GM21381 (cell line): ENCODE data around the gene ZPLD1.

Source experiments
- ATAC-seq: cut with Tn5 transposase; IDR thresholded peaks from one replicate; pipeline ENCODE4 v1.9.1; 2021; ENCODE audit warnings: mild to moderate bottlenecking, moderate library complexity; ENCODE audit not compliant: unreplicated experiment

Gene ZPLD1

DNA sequence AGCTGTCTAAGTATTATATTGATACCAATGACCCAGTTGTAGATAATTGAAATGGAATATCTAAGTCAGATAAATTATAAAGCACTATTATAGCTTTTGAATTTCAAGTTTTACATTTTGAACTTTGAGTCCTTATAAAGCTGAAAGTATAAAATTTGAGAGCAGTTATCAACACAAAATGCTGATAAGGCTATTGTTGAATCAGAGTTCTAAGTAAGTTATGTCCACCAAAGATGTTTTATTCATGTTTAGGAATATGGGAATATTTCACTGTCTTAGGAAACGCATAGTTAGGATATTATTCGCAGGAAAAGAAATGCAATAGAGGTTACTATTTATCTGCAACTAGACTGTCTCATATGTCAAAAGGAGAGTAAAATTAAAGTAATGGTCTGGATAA lies 29.4 kb downstream of the ZPLD1 start:
- ATAC-seq = no peak

GRCh38 chr3:102466001-102466400 lies 31.2 kb downstream of the ZPLD1 start:
- no peak for ATAC-seq

- ATAC-seq = no peak
Observed at GRCh38 chr3:102470066-102470465, 35.3 kb downstream of the ZPLD1 start.

DNA sequence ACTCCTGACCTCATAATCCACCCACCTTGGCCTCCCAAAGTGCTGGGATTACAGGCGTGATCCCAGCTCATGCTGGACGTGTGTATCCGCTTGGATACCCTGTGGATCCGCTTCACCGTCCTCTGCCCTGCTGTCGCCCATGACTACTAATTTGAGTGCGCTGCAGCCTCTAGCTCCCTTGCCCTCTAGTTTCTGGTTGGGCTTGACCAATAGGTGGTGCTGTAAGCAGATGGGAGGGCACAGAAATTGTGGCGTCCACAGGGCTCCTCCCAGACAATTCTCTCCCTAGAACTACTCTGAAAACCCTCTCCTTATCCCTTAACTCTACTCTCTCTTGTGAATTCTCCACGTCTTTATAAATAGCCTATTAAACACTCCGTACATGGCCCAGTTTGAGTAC lies 36.2 kb downstream of the ZPLD1 start:
- ATAC-seq = no peak

GRCh38 chr3:102471491-102471890 lies 36.7 kb downstream of the ZPLD1 start:
- ATAC-seq = no peak

DNA sequence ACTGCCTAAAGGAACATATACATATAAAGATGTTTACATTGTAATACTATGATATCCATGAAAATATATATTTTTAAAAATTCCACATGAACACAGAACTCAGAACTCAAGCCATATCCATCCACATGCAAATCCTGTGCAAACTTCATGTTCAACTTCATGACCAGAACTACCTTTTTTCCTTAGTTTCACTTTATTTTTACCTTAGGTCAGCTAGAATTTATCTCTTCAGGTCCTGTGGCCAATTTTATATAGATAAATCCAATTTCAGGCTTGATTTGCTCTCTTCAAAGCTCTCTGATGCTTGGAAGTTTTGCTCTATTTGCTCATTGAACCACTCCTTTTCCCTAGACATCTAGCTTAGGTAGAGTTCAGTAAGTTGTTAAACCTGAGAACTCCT lies 38.8 kb downstream of the ZPLD1 start:
- ATAC-seq = no peak

- ATAC-seq = no peak
Observed at GRCh38 chr3:102474207-102474606, 39.4 kb downstream of the ZPLD1 start.

DNA sequence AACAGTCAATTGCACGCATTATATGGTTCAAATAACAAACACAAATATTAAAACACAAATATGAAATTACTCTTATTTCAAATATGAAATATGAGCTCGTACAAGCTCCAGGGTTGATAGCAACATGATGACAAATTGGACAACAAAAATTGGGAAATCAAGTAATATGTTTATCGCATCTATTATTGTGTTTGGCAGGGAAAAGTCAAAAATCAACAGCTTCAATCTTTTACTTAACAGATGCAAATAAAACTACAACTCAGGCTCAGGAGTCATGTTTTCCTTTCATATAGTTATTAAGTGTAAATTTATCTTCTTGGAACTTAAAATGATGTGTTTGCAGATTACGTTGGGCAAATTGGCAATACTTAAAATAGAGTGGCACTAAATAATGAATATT lies 41.4 kb downstream of the ZPLD1 start:
- no peak for ATAC-seq

- no peak for ATAC-seq
Observed at GRCh38 chr3:102478160-102478559, 43.3 kb downstream of the ZPLD1 start.

DNA sequence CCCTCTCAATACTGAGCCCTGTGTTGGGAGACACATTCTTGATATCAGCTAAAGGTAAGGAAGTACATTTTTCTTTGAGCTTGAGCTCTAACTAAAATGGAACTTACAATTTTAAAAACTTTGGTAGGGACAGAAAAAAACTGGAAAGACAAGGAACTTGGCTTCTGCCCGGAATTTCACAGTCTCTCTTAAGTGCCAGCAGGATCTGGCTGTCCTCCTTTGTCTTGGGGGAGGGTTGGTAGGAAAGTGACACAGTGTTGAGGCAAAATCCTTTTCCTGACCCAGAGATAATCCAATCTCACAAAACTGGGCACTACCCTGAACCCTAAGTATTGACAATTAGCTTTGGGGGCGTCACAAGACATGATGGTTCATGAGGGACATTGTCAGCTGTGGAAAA lies 45.3 kb downstream of the ZPLD1 start:
- ATAC-seq = no peak

DNA sequence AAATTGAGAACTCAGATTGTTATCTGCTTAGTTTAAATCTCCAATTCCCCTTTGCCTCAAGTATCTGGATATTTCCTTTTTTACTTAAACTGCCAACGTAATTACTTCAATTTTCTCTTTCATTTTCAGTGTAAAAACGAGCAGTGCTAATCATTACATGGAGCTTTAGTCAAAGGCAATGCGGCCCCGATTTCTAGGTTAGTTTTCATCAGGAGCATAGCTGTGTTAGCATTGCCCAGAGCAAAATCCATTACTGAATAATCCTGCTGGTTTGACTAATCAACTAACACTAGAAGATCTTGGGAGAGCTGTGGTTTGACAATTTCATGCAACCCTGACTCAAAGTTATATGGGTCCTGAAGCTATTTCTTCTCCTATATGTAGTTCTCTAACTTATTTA lies 46.2 kb downstream of the ZPLD1 start:
- no peak for ATAC-seq

DNA sequence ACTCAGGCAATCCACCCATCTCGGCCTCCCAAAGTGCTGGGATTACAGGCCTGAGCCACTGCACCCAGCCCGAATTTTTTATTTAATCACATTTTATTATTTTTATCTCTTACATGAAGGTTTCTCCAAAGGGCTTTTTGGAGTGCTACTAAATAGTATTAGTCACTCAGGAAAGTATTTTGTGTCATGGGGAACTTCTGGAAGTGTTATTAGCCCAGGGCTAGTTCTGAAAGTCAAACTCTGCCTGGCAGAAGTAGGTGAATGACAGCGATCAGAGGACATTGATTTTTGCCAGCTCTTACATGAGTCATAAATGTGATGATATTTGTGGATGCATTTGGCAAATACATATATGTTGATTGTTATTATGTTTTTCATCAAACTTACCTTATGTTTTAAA lies 48.7 kb downstream of the ZPLD1 start:
- ATAC-seq = no peak

DNA sequence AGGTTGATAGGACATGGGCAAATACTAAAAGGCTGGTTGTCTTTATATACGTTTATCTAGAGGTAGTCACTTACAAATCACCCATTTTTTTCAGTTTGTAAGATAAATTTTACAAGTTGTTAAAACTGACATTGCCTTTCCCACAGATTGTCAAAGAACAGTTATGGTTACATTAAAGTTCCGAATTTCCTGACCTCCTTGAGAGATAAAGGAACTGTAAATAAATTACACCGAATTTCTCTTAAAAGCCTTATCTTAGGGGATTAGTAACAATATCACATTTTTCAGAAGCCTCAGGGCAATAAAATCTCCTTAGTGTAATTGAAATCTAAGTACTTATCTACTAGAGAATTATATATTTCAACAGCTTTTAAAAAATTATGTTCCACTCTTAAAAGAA lies 49.5 kb downstream of the ZPLD1 start:
- ATAC-seq = no peak

DNA sequence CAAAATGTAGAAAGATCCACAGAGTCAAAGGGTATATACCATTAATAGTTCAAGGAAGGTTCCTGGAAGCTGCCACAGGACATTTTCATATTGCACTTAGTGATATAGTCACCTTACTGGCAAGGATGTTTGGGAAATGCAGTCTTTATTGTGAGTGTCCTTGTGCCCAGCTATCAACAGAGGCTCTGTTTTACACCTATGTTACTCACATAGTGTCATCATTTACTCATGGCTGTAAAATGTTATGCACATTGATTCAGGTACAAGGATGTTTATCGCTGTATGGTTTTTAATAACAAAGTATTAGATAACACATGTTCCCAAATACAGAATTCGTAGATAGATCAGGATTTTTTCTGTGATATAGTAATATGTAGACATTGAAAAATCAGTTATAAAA lies 50.9 kb downstream of the ZPLD1 start:
- ATAC-seq = no peak

GRCh38 chr3:102488331-102488730 lies 53.5 kb downstream of the ZPLD1 start:
- ATAC-seq = no peak

DNA sequence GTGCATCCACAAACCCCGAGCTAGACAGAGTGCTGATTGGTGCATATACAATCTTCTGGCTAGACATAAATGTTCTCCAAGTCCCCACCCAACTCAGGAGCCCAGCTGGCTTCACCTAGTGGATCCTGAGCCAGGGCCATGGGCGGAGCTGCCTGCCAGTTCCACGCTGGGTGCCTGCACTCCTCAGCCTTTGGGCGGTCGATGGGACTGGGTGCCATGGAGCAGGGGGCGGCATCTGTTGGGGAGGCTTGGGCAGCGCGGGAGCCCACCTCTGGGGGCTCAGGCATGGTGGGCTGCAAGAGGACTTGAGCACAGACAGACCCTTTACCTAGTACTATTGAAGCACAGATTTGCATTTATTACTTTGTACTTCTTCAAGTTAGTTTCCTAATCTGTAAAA lies 57.5 kb downstream of the ZPLD1 start:
- ATAC-seq = no peak

DNA sequence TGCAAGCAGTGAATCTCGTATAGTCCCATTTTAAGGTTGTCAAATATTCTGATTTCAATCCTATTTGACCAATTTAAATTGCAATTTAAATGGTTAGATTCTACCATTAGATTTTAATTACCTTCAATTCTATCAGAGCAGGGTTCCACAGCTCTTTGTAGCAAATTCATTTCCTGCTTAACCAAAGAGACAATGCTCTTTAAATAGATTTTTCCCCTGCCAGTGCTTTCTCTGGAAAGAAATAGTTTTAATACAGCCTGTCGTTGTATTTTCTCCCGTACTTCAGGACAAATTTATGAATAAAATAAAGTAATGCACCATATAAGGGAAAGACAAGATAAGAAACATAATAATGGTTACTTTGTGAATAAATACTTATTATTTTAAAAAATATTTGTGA lies 62.8 kb downstream of the ZPLD1 start:
- ATAC-seq = no peak

- ATAC-seq = no peak
Observed at GRCh38 chr3:102505542-102505941, 70.7 kb downstream of the ZPLD1 start.

- ATAC-seq = no peak
Observed at GRCh38 chr3:102510663-102511062, 75.8 kb downstream of the ZPLD1 start.

DNA sequence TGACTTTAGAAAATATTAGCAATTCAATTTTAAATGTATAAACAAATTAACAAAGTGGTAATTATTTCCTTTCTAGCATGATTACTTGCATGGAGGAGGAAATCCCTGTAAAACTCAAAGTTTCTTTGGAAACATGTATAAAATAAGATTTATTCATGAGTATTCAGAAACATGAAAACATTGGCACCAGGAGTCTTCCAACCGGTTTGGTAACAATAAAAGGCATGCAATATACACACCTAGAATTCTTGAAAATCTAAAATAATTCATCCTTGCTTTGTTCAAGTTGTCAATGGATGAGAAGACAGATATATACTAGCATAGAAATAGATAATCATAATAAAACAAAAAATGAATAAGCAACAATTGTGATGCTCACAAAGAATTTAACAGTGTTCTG lies 76.4 kb downstream of the ZPLD1 start:
- ATAC-seq = no peak

DNA sequence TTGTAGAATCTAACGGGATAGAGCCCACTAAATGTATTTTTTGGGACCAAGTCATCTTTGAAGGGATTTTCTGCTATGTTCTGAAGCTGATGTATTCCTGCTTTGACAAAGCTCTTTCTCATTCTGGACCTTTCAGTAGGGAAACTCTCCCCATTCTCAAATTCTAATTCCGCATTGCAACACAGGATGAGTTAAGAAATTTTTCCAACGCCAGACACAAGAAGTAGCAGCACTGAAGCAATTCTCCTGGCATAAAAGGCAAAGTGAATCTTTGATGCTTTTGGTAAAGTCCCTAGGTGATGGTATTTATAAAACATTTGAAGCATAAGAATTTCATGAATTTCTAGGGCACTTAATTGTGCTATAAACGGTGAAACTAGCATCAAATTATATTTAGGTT lies 76.8 kb downstream of the ZPLD1 start:
- no peak for ATAC-seq

DNA sequence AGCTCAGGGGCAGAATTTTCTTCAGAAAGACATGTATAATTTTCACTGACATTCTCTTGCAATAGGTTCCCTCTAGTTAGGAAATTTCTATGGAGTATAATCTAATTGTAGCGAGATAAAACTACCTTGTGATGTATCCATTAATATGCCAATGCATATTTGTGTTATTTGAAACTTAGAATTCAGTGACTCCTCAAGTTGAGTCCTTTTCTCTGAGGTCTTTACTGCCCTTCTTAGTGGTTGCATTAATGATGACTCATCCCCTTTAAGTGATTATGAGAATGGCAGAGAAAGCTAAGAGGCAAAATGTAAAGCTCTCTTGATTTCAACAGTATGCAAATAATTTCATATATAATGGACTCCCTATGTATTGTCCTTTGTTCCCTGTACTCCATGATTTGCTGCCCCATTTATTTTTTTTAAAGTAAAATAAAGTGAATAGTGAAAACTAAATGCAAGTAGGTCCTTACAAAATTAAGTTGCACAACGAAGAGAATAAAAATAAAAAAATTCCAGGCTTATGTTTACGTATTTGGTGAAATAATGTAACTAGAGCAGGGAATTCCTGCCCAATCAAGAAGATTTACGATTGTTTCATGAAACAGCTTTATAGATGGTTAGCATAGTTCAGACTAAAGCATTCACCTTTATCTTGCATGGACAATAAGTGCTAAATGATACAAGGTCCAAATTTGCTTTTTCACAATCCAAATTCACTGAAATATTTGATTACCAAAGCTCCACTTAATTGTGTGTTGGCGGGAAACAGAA lies 78.1 kb downstream of the ZPLD1 start:
- no peak for ATAC-seq

DNA sequence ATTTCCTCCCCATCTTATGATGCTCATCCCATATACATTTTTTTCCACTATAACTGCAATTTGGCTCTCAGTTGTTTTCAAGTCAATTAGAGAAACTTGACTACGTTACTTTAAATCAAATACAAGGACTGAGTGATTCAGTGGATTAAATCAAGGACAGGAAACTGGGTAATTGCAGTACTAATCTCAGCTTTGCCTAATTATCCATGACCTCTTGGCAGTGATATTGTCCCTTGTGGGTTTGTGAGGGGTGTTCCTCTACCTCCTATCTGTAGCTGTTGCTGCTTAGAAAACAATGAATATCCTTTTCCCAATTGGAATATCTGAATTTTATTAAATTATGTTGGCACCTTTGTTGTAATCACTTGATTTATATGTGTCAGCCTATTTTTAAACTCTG lies 79.4 kb downstream of the ZPLD1 start:
- ATAC-seq = no peak
